Measurements from ENCODE around the gene LIN7C. TPM values are rescaled to one million over a fixed set of nuclear protein-coding genes. Genes with fewer than 3 reads are reported as not detected.

Gene LIN7C
- total and polyA plus RNA-seq, 7 donors, result 9.0 to 53.3 (median 34.3) TPM

- Histone ChIP-seq H3K4me3 (no peak overlapping the region), H3K9me3 (no peaks in the 10 kb centered on the region), H3K27me3 (no peaks in the 10 kb centered on the region), H3K4me1 (peaks cover 0 to 68% (median 49%) of the 10 kb centered on the region in 4 donors), H3K36me3 (no peaks in the 10 kb centered on the region), H3K27ac (peak overlapping the region; percentile 46 to 56 (median 54))
- intact Hi-C loops (cut with DNase I), result no loop called here
- no peak for DNase-seq
- TF ChIP-seq POLR2AphosphoS5 (IDR thresholded peaks at IDR 0.05) (no peak), POLR2A (IDR thresholded peaks at IDR 0.05) (no peak), EP300 (IDR thresholded peaks at IDR 0.05) (no peak), CTCF (IDR thresholded peaks at IDR 0.05) (no peak)
- 15 to 65% methylated on average over 2 of the region's 2 CpGs for WGBS, 2 donors
Measured at GRCh38 chr11:27464289-27464696, 42.3 kb downstream of the LIN7C start.

- intact Hi-C loops (cut with DNase I), result no loop called here
- 83 to 84% methylated on average over 5 of the region's 5 CpGs for WGBS, 2 donors
- peaks cover 0 to 57% (median 34%) of the 10 kb centered on the region in 4 donors for H3K4me1 ChIP-seq
Measured at GRCh38 chr11:27462543-27462942, 44.0 kb downstream of the LIN7C start.

DNA sequence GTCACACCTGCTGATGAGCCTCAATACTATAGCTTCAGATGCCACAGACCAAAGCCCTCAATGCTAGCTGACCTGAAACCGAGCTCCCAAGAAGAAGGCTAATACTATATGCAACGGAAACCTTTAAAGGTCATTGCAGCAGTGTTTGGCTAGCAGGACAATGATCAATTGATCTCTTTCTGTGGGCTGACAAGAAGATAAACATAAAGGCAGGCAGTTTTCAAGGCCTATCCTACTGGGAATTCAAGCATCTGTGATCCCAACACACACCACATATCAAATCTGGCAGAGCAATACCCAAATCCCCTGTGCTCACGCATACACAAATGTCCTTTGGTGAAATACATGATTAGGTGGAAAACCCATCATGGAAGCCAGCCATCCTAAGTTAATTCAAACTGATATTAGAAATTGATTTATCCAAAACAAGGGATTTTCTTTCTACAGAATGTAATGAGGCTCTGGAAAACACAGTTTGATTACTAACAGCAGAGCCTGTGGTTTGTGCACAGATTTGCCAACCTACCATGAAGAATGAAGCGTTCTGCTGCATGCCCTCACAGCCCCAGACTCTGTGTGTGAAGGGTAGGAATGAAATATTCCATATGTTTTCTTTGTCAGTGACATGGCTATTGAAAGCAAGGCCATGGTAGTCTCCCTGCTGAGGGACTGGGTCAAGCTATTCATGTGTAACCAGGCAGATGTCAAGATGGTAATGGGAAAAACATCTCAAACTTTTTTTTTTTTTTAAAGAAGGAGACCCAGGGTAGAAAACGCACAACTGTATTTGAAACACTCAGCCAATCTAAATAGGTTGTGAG is 46.2 kb downstream of the LIN7C start:
- DNase-seq, result no peak
- H3K27me3 ChIP-seq, result no peaks in the 10 kb centered on the region
- 93 to 94% methylated on average over 5 of the region's 5 CpGs for WGBS, 2 donors
- H3K9me3 ChIP-seq, result no peaks in the 10 kb centered on the region
- no peak overlapping the region for H3K4me3 ChIP-seq
- H3K4me1 ChIP-seq, result peaks cover 0 to 65% (median 34%) of the 10 kb centered on the region in 4 donors
- TF ChIP-seq EP300 (IDR thresholded peaks at IDR 0.05), result no peak
- TF ChIP-seq POLR2AphosphoS5 (IDR thresholded peaks at IDR 0.05), result no peak
- TF ChIP-seq POLR2A (IDR thresholded peaks at IDR 0.05), result no peak
- no peak for TF ChIP-seq CTCF (IDR thresholded peaks at IDR 0.05)
- H3K36me3 ChIP-seq, result no peaks in the 10 kb centered on the region
- H3K27ac ChIP-seq, result no peak overlapping the region
- intact Hi-C loops (cut with DNase I), result no loop called here

More at GRCh38 chr11:27462543-27462942, 44.0 kb downstream of the LIN7C start:
- H3K9me3 ChIP-seq, result no peaks in the 10 kb centered on the region
- TF ChIP-seq EP300 (IDR thresholded peaks at IDR 0.05) (no peak), CTCF (IDR thresholded peaks at IDR 0.05) (no peak), POLR2AphosphoS5 (IDR thresholded peaks at IDR 0.05) (no peak), POLR2A (IDR thresholded peaks at IDR 0.05) (no peak)
- H3K4me3 ChIP-seq, result no peak overlapping the region
- no peaks in the 10 kb centered on the region for H3K27me3 ChIP-seq
- no peak for DNase-seq
- no peak overlapping the region for H3K27ac ChIP-seq
- H3K36me3 ChIP-seq, result no peaks in the 10 kb centered on the region

DNA sequence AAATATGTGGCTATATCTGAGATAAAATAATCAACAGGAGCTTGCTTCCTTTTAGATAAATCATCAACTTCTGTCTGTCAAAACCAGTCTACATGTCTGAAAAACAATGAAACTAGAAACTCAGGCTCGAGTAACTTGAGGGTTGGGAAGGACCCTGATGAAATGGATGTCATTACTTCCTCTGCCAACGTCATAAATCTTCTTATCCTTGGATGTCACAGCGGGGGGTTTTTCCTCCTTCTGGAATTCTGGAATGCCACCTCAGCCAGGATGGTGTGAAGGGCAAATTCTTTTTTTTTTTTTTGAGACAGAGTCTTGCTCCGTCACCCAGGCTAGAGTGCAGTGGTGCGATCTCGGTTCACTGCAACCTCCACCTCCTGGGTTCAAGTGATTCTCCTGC is 47.4 kb downstream of the LIN7C start:
- H3K27ac ChIP-seq, result no peak overlapping the region
- intact Hi-C loops (cut with DNase I), result no loop called here
- H3K27me3 ChIP-seq, result no peaks in the 10 kb centered on the region
- H3K36me3 ChIP-seq, result no peaks in the 10 kb centered on the region
- peaks cover 0 to 53% (median 23%) of the 10 kb centered on the region in 4 donors for H3K4me1 ChIP-seq
- WGBS, 2 donors, result 77 to 80% methylated on average over 6 of the region's 6 CpGs
- H3K4me3 ChIP-seq, result no peak overlapping the region
- no peak for TF ChIP-seq POLR2A (IDR thresholded peaks at IDR 0.05)
- TF ChIP-seq CTCF (IDR thresholded peaks at IDR 0.05), result no peak
- no peak for TF ChIP-seq EP300 (IDR thresholded peaks at IDR 0.05)
- TF ChIP-seq POLR2AphosphoS5 (IDR thresholded peaks at IDR 0.05), result no peak
- no peak for DNase-seq
- H3K9me3 ChIP-seq, result no peaks in the 10 kb centered on the region

Measured in sigmoid colon (tissue), 7 donors.